Measurements from ENCODE around the gene DNMBP. TPM values are rescaled to one million over a fixed set of nuclear protein-coding genes. Genes with fewer than 3 reads are reported as not detected.

Gene DNMBP
- total RNA-seq, 1 donor from 2014 or later = 11.7 TPM

DNA sequence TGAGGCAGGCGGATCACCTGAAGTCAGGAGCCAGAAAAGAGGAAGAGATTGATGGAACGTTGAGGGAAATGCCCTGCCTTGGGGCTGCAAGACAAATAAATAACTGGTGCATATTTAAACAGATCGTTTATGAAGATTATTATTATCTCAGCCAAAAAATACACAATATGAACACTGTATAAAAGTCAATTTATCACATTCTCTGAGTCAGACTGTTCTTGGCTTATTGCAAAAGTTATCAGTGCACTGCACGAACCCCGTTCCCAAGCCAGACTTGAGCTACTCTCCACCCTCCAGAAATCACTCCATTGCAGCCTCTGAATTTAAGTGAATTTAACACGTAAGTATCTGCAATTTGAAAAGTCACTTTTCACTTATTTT lies 1.6 kb downstream of the DNMBP start:
- H3K27ac Mint-ChIP-seq (ENCODE audit: unreplicated experiment) = peak overlapping the region; percentile 84
- no peaks in the 10 kb centered on the region for H3K9me3 Mint-ChIP-seq (ENCODE audit: low read depth)
- DNase-seq (ENCODE audit: low spot score) = no peak
- no peaks in the 10 kb centered on the region for H3K27me3 Mint-ChIP-seq (ENCODE audit: low read depth)
- no peaks in the 10 kb centered on the region for H3K36me3 Mint-ChIP-seq (ENCODE audit: low read depth)
- peaks cover 62% of the 10 kb centered on the region for H3K4me1 Mint-ChIP-seq (ENCODE audit: low read depth)
- peak overlapping the region; percentile 85 for H3K4me3 Mint-ChIP-seq (ENCODE audit: unreplicated experiment)
- TF ChIP-seq, protein P1, sequence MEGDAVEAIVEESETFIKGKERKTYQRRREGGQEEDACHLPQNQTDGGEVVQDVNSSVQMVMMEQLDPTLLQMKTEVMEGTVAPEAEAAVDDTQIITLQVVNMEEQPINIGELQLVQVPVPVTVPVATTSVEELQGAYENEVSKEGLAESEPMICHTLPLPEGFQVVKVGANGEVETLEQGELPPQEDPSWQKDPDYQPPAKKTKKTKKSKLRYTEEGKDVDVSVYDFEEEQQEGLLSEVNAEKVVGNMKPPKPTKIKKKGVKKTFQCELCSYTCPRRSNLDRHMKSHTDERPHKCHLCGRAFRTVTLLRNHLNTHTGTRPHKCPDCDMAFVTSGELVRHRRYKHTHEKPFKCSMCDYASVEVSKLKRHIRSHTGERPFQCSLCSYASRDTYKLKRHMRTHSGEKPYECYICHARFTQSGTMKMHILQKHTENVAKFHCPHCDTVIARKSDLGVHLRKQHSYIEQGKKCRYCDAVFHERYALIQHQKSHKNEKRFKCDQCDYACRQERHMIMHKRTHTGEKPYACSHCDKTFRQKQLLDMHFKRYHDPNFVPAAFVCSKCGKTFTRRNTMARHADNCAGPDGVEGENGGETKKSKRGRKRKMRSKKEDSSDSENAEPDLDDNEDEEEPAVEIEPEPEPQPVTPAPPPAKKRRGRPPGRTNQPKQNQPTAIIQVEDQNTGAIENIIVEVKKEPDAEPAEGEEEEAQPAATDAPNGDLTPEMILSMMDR (IDR thresholded peaks at IDR 0.05) = no peak

DNA sequence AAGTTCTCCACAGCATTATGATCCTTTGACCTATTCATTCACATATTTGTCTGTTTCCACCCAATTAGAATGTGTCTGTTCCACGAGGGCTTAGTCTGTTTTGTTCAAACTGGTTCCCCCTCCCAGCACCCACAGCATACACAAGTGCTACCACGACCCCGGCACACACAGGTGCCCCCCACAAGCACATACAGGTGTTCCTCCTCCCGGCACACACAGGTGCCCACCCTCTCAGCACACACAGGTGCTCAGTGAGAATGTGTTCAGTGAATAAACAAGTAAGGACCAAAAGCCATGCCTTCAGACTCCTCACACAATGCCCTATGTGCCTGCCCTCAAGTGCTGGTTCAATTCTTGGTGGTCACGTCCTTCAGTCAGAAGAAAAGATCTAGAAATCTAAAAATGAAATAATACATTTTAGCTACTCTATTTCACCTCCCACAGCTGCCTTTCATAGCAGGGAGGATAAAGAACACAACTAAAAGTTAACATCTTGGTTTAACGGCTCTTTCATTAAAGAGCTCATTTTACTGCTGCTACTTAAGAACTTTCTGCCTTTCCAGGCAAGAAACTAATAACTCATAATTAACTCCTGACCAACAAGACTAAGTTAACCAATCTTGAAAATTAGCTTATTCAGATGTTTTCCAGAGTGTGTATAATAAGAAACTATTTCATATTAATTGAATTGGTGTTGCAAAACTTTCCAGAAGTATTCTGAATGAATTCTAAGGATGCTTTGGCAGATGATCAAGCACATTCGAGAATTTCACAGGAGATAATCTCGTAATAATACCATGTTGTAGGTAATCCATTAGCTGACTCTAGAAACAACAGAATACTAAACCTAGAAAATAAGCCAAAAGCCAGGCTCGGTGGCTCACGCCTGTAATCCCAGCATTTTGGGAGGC lies 2.3 kb downstream of the DNMBP start:
- no peak for DNase-seq (ENCODE audit: low spot score)
- Mint-ChIP-seq H3K36me3 (ENCODE audit: low read depth) (no peaks in the 10 kb centered on the region), H3K27me3 (ENCODE audit: low read depth) (no peaks in the 10 kb centered on the region), H3K9me3 (ENCODE audit: low read depth) (no peaks in the 10 kb centered on the region), H3K4me3 (ENCODE audit: unreplicated experiment) (peak overlapping the region; percentile 85), H3K4me1 (ENCODE audit: low read depth) (peaks cover 68% of the 10 kb centered on the region), H3K27ac (ENCODE audit: unreplicated experiment) (peak overlapping the region; percentile 99)
- TF ChIP-seq, protein P1 (IDR thresholded peaks at IDR 0.05) = no peak

GRCh38 chr10:100006243-100006886 lies 3.4 kb downstream of the DNMBP start:
- Mint-ChIP-seq H3K27me3 (ENCODE audit: low read depth) (no peaks in the 10 kb centered on the region), H3K4me1 (ENCODE audit: low read depth) (peaks cover 75% of the 10 kb centered on the region), H3K36me3 (ENCODE audit: low read depth) (no peaks in the 10 kb centered on the region), H3K4me3 (ENCODE audit: unreplicated experiment) (peak overlapping the region; percentile 53), H3K27ac (ENCODE audit: unreplicated experiment) (peak overlapping the region; percentile 99), H3K9me3 (ENCODE audit: low read depth) (no peaks in the 10 kb centered on the region)
- TF ChIP-seq, protein P1 (IDR thresholded peaks at IDR 0.05) = no peak
- DNase-seq (ENCODE audit: low spot score) = no peak

- TF ChIP-seq, protein P1 (IDR thresholded peaks at IDR 0.05) = no peak
- no peak for DNase-seq (ENCODE audit: low spot score)
- no peaks in the 10 kb centered on the region for H3K36me3 Mint-ChIP-seq (ENCODE audit: low read depth)
- no peaks in the 10 kb centered on the region for H3K9me3 Mint-ChIP-seq (ENCODE audit: low read depth)
- no peaks in the 10 kb centered on the region for H3K27me3 Mint-ChIP-seq (ENCODE audit: low read depth)
- H3K27ac Mint-ChIP-seq (ENCODE audit: unreplicated experiment) = peak overlapping the region; percentile 99
- H3K4me3 Mint-ChIP-seq (ENCODE audit: unreplicated experiment) = no peak overlapping the region
- peaks cover 70% of the 10 kb centered on the region for H3K4me1 Mint-ChIP-seq (ENCODE audit: low read depth)
These were observed 4.8 kb downstream of the DNMBP start for GRCh38 chr10:100004805-100005510.

DNA sequence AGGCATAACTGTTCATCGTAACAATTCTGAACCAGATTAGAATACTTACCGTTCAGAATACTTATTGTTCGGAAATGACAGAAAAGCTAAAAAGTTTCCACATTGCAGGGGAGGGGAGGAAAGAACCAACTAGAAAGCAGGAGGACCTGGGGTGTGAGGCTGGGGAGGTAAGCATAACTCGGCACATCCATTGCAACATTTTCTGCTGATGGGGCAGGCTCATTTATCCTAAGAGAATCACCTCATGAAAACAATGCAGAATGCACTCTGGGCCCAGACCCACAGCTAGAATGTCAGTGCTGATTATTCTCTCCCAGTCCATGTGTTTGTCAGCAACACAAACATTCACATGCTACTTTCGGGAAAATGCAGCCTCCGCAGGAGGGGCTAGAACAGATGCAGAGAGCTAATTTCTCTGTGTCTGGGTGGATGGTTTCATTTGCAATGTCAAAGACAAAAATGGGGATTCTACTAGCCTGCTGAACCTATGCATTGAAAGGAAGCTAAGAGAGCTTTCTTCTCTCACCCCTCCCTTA lies 9.6 kb downstream of the DNMBP start:
- no peak for DNase-seq (ENCODE audit: low spot score)
- Mint-ChIP-seq H3K9me3 (ENCODE audit: low read depth) (no peaks in the 10 kb centered on the region), H3K27me3 (ENCODE audit: low read depth) (no peaks in the 10 kb centered on the region), H3K27ac (ENCODE audit: unreplicated experiment) (no peak overlapping the region), H3K36me3 (ENCODE audit: low read depth) (no peaks in the 10 kb centered on the region), H3K4me1 (ENCODE audit: low read depth) (peaks cover 68% of the 10 kb centered on the region), H3K4me3 (ENCODE audit: unreplicated experiment) (no peak overlapping the region)
- TF ChIP-seq, protein P1 (IDR thresholded peaks at IDR 0.05) = no peak

All from chondrocyte (in vitro differentiated cells).